HepG2 (cell line): Measurements from ENCODE around the gene GLRA1. TPM values are rescaled to one million over a fixed set of nuclear protein-coding genes. Genes with fewer than 3 reads are reported as not detected.

Experiments used
- ATAC-seq: fragments of 200-7000 bp; cut with Tn5 transposase; 3 replicates; pipeline ENCODE4 v1.9.1; 2020; ENCODE audit warnings: mild to moderate bottlenecking, moderate library complexity
- BruUV-seq: library from RNA; stranded (reverse); fragments of 400-500 nt; replicated peaks from 2 replicates; lab custom pipeline; 2021; lab: Mats Ljungman, UMichigan
- CTCF ChIA-PET: fragments of 300-600 bp; formaldehyde crosslinking; extraction: SDS; loops from one replicate; lab custom pipeline; 2021; ENCODE audit warnings: low total read pairs, inconsistent platforms, low intra/inter-chr PET ratio; lab: Yijun Ruan, JAX
- POLR2A ChIA-PET: fragments of 350-600 bp; sonication (Branson Sonifier 250); formaldehyde crosslinking; loops from one replicate; lab custom pipeline; 2020; ENCODE audit warnings: antibody characterized with exemption, inconsistent platforms; lab: Yijun Ruan, JAX
- DNase-seq: peaks from one replicate; pipeline ENCODE4 v3.0.0-alpha.2; 2015; ENCODE audit warnings: low spot score
- FAIRE-seq: peaks from 3 replicates; lab custom pipeline; 2011; peaks lifted over from hg19 to GRCh38; lab: Jason Lieb, UNC
- H2AFZ ChIP-seq: one replicate; pipeline ENCODE4 v1.6.1; 2011; ENCODE audit warnings: low read length, inconsistent platforms
- H3K27ac ChIP-seq: fragments of 300-600 bp; 3 replicates; pipeline ENCODE4 v1.8.0; 2011; ENCODE audit warnings: mixed run types, mild to moderate bottlenecking, mixed read lengths, low read length, inconsistent platforms; ENCODE audit not compliant: insufficient read depth; ENCODE audit errors: extremely low read length
- H3K27me3 ChIP-seq, 2 experiments: fragments of 200-600 bp in 1 of 2; 2 replicates in 1 of 2; 3 replicates in 1 of 2; pipeline versions ENCODE4 v1.6.0 to v1.8.0; 2011; ENCODE audit warnings: low read length in 2 of 2, mild to moderate bottlenecking in 2 of 2, moderate library complexity in 2 of 2, inconsistent platforms in 1 of 2; ENCODE audit not compliant: insufficient read depth in 2 of 2, control insufficient read depth in 1 of 2
- H3K36me3 ChIP-seq, 2 experiments: fragments of 200-600 bp in 1 of 2; replicated peaks in 1 of 2; 2 replicates in 1 of 2; 3 replicates in 1 of 2; pipeline versions ENCODE4 v1.5.1 to v1.8.0; 2011; ENCODE audit warnings: low read length in 2 of 2, inconsistent platforms in 1 of 2; ENCODE audit not compliant: insufficient read depth in 2 of 2, control insufficient read depth in 1 of 2
- H3K4me1 ChIP-seq: 2 replicates; pipeline ENCODE4 v1.5.1; 2012; ENCODE audit warnings: low read length, inconsistent platforms; ENCODE audit not compliant: insufficient read depth
- H3K4me2 ChIP-seq: 2 replicates; pipeline ENCODE4 v1.6.0; 2011; ENCODE audit warnings: low read depth, low read length, inconsistent platforms
- H3K4me3 ChIP-seq, 3 experiments: fragments of 200-600 bp in 1 of 3; sonication (generic), shearing (Covaris generic) in 1 of 3; replicated peaks in 1 of 3; 2 replicates each; pipeline ENCODE4 v1.5.1; 2011 to 2016; ENCODE audit warnings: low read length in 3 of 3, inconsistent platforms in 2 of 3, low read depth in 2 of 3, mild to moderate bottlenecking in 2 of 3, control low read depth in 1 of 3, mixed read lengths in 1 of 3; ENCODE audit not compliant: insufficient read depth in 1 of 3
- H3K79me2 ChIP-seq: one replicate; pipeline ENCODE4 v1.6.1; 2011; ENCODE audit warnings: low read length, inconsistent platforms; ENCODE audit not compliant: insufficient read depth
- H3K9ac ChIP-seq: 2 replicates; pipeline ENCODE4 v1.6.0; 2011; ENCODE audit warnings: mild to moderate bottlenecking, low read depth, low read length, inconsistent platforms; ENCODE audit not compliant: insufficient read depth
- H3K9me3 ChIP-seq: 2 replicates; pipeline ENCODE4 v1.5.1; 2012; ENCODE audit warnings: mild to moderate bottlenecking, low read length
- H4K20me1 ChIP-seq: 2 replicates; pipeline ENCODE4 v1.6.0; 2011; ENCODE audit warnings: inconsistent platforms, mild to moderate bottlenecking, low read length, moderate library complexity; ENCODE audit not compliant: insufficient read depth
- BCL6 ChIP-seq: IDR thresholded peaks from 2 replicates; pipeline ENCODE4 v1.6.1; 2016; ENCODE audit warnings: missing genetic modification reagents, missing compliant biosample characterization
- BHLHE40 ChIP-seq: IDR thresholded peaks from 2 replicates; pipeline ENCODE4 v1.6.1; 2011; ENCODE audit warnings: low read length, improper control_type of control experiment
- CAMTA2 ChIP-seq: sonication (generic); formaldehyde crosslinking; IDR thresholded peaks from 2 replicates; pipeline ENCODE4 v1.4.0; 2020; ENCODE audit warnings: mild to moderate bottlenecking, missing genetic modification reagents, borderline replicate concordance
- CBX2 ChIP-seq, 2 experiments: fragments of 200-600 bp in 1 of 2; sonication (generic); formaldehyde crosslinking in 1 of 2; IDR thresholded peaks; 2 replicates each; pipeline versions ENCODE4 v1.7.0 to v1.8.1; 2018 to 2022; ENCODE audit warnings: low read depth in 2 of 2, low read length in 1 of 2, mild to moderate bottlenecking in 1 of 2, missing genetic modification reagents in 1 of 2
- CCAR2 ChIP-seq: fragments of 200-400 bp; formaldehyde crosslinking; optimal IDR thresholded peaks from 2 replicates; pipeline ENCODE3; 2018; ENCODE audit warnings: low read depth, mild to moderate bottlenecking, low read length, moderate library complexity
- FOSL2 ChIP-seq: sonication (generic); formaldehyde crosslinking; IDR thresholded peaks from 2 replicates; pipeline ENCODE4 v1.4.0; 2020; ENCODE audit warnings: missing genetic modification reagents
- FOXC1 ChIP-seq: sonication (generic); formaldehyde crosslinking; IDR thresholded peaks from 2 replicates; pipeline ENCODE4 v1.8.0; 2022; ENCODE audit warnings: mild to moderate bottlenecking, missing genetic modification reagents, borderline replicate concordance
- GLI4 ChIP-seq: sonication (generic); formaldehyde crosslinking; IDR thresholded peaks from 2 replicates; pipeline ENCODE4 v1.5.1; 2020; ENCODE audit warnings: missing genetic modification reagents, mild to moderate bottlenecking, moderate library complexity, borderline replicate concordance
- HMGA1 ChIP-seq: sonication (generic); formaldehyde crosslinking; conservative IDR thresholded peaks from 2 replicates; pipeline ENCODE4 v1.4.0; 2020; ENCODE audit warnings: missing genetic modification reagents
- KLF15 ChIP-seq: sonication (generic); formaldehyde crosslinking; IDR thresholded peaks from 2 replicates; pipeline ENCODE4 v1.8.1; 2023; ENCODE audit warnings: borderline replicate concordance, mild to moderate bottlenecking, inconsistent platforms, missing genetic modification reagents, mixed read lengths
- MAZ ChIP-seq, 2 experiments: sonication (generic) in 1 of 2; formaldehyde crosslinking in 1 of 2; IDR thresholded peaks; 2 replicates each; pipeline versions ENCODE4 v1.5.0 to v1.6.1; 2012 to 2020; ENCODE audit warnings: low read depth in 2 of 2, mild to moderate bottlenecking in 2 of 2, borderline replicate concordance in 1 of 2, improper control_type of control experiment in 1 of 2, low read length in 1 of 2, missing genetic modification reagents in 1 of 2, moderate library complexity in 1 of 2
- SMARCC2 ChIP-seq: fragments of 450-650 bp; IDR thresholded peaks from 2 replicates; pipeline ENCODE4 v1.6.1; 2017; ENCODE audit warnings: antibody characterized with exemption, mild to moderate bottlenecking
- SMC3 ChIP-seq: IDR thresholded peaks from 2 replicates; pipeline ENCODE4 v1.6.1; 2011; ENCODE audit warnings: low read length, improper control_type of control experiment
- TBL1XR1 ChIP-seq: fragments of 150-350 bp; IDR thresholded peaks from 2 replicates; pipeline ENCODE4 v1.6.1; 2014; ENCODE audit warnings: borderline replicate concordance, low read length; ENCODE audit not compliant: partially characterized antibody
- U2AF1 ChIP-seq: fragments of 200-400 bp; formaldehyde crosslinking; optimal IDR thresholded peaks from 2 replicates; pipeline ENCODE3; 2017; ENCODE audit warnings: mild to moderate bottlenecking, low read depth, low read length
- YY1 ChIP-seq: IDR thresholded peaks from 2 replicates; pipeline ENCODE4 v1.6.1; 2011; ENCODE audit warnings: low read length, low read depth, moderate library complexity, mild to moderate bottlenecking; ENCODE audit not compliant: insufficient read depth, insufficient replicate concordance
- ZBTB7A ChIP-seq: sonication (generic); formaldehyde crosslinking; IDR thresholded peaks from 2 replicates; pipeline ENCODE4 v1.8.0; 2022; ENCODE audit warnings: mild to moderate bottlenecking, missing genetic modification reagents
- ZNF20 ChIP-seq: sonication (generic); formaldehyde crosslinking; IDR thresholded peaks from 2 replicates; pipeline ENCODE4 v1.4.0; 2020; ENCODE audit warnings: mild to moderate bottlenecking, moderate library complexity, missing genetic modification reagents
- WGBS: methylation state at CpG from one replicate; pipeline ENCODE4 v1.1.6; 2017; ENCODE audit warnings: low lambda C conversion rate; 5-methylcytosine and 5-hydroxymethylcytosine counted together
- in situ Hi-C: cut with HindIII; loops from 2 replicates; pipeline ENCODE4 v1.10.0; 2017; ENCODE audit warnings: low pct_unique_long_range_greater_than_20kb; ENCODE audit not compliant: extremely low pct_ligation_motif_present
- intact Hi-C: fragments of 100-400 bp; cut with micrococcal nuclease; formaldehyde crosslinking; loops from one replicate; pipeline ENCODE4 v1.10.0; 2022; ENCODE audit not compliant: unreplicated experiment
- polyA plus RNA-seq, 8 experiments: library from polyadenylated mRNA; depleted of rRNA in 3 of 8; stranded (reverse) in 7 of 8; unstranded in 1 of 8; fragments of >200 nt; fragmentation: Illumina TruSeq in 4 of 8; extraction: Trizol in 4 of 8; gene quantifications; 2 replicates each; pipeline versions ENCODE4 v1.2.1 to v1.2.3, GENCODE V29; 2011 to 2016; ENCODE audit warnings: low read depth in 4 of 8, missing spikeins in 1 of 8, mixed read lengths in 1 of 8; ENCODE audit not compliant: insufficient read depth in 1 of 8
- total RNA-seq, 5 experiments: library from RNA; depleted of rRNA; stranded (reverse); fragments of >200 nt; fragmentation: Illumina TruSeq; extraction: Trizol; gene quantifications; 2 replicates each; pipeline ENCODE4 v1.2.3, GENCODE V29; 2016; ENCODE audit warnings: low read depth in 1 of 5
- TF ChIP-seq, protein P1 (sequence below): sonication (generic); formaldehyde crosslinking; IDR thresholded peaks from 2 replicates; pipeline ENCODE4 v1.8.0; 2022; ENCODE audit warnings: mild to moderate bottlenecking, missing genetic modification reagents, borderline replicate concordance

GLRA1 gene
- total and polyA plus RNA-seq, 2 of the 13 experiments (the other 11 are each of a cell fraction or from before 2014, with no cell fraction given) = not detected

GRCh38 chr5:151799407-151799806, 125.2 kb downstream of the GLRA1 start:
- CTCF ChIA-PET = no interaction called here
- H3K36me3 ChIP-seq = peaks cover 20 to 91% of the 10 kb centered on the region in 2 experiments

More at GRCh38 chr5:151799407-151799806, 125.2 kb downstream of the GLRA1 start:
- POLR2A ChIA-PET = interaction anchor here (1.6 kb wide), 1 partner anchor 28 kb away, joined by 9 read pairs; the partner anchor contains the start of gene G3BP1
- Histone ChIP-seq H3K27me3 (no peaks in the 10 kb centered on the region), H2AFZ (no peak overlapping the region), H3K4me3 (no peak overlapping the region), H3K79me2 (peaks cover 28% of the 10 kb centered on the region), H3K9me3 (no peaks in the 10 kb centered on the region), H3K9ac (no peak overlapping the region), H3K27ac (no peak overlapping the region), H4K20me1 (peaks cover 8% of the 10 kb centered on the region), H3K4me1 (no peaks in the 10 kb centered on the region), H3K4me2 (no peak overlapping the region)
- in situ Hi-C loops (no loop called here), intact Hi-C loops (no loop called here)
- TF ChIP-seq, protein P1, sequence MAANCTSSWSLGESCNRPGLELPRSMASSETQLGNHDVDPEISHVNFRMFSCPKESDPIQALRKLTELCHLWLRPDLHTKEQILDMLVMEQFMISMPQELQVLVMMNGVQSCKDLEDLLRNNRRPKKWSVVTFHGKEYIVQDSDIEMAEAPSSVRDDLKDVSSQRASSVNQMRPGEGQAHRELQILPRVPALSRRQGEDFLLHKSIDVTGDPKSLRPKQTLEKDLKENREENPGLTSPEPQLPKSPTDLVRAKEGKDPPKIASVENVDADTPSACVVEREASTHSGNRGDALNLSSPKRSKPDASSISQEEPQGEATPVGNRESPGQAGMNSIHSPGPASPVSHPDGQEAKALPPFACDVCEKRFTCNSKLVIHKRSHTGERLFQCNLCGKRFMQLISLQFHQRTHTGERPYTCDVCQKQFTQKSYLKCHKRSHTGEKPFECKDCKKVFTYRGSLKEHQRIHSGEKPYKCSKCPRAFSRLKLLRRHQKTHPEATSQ (CRISPR knock-in tag) = no peak
- TF ChIP-seq MAZ (IDR thresholded peaks at IDR 0.05; ENCODE audit: borderline replicate concordance, low read depth, low read length) (no peak), MAZ (CRISPR knock-in tag; IDR thresholded peaks at IDR 0.05; ENCODE audit: low read depth) (no peak), FOSL2 (CRISPR knock-in tag) (no peak), SMC3 (no peak), TBL1XR1 (no peak), CCAR2 (no peak), BCL6 (CRISPR knock-in tag) (no peak), ZBTB7A (CRISPR knock-in tag) (no peak), HMGA1 (CRISPR knock-in tag) (no peak), CBX2 (IDR thresholded peaks at IDR 0.05; ENCODE audit: low read depth, low read length) (no peak), CBX2 (CRISPR knock-in tag; IDR thresholded peaks at IDR 0.05; ENCODE audit: low read depth) (no peak), U2AF1 (no peak), FOXC1 (CRISPR knock-in tag) (no peak), ZNF20 (CRISPR knock-in tag) (no peak), YY1 (no peak), BHLHE40 (no peak), GLI4 (CRISPR knock-in tag) (no peak), KLF15 (CRISPR knock-in tag) (no peak), CAMTA2 (CRISPR knock-in tag) (no peak), SMARCC2 (no peak)
- BruUV-seq = no TSS peak
- DNase-seq = no peak
- no peak for FAIRE-seq
- 98% methylated on average over 3 of the region's 3 CpGs for WGBS
- ATAC-seq = no peak
